Frontal cortex (tissue), 4 donors: Measurements from ENCODE around the gene ATG9B. TPM values are rescaled to one million over a fixed set of nuclear protein-coding genes. Genes with fewer than 3 reads are reported as not detected.
"Not testable (repeated sequence)": the region's sequence is repeated elsewhere in the genome, so short reads cannot be mapped to it uniquely, and the experiment has no call there.

ENCODE experiments used
- DNase-seq, 2 donors: peaks; one replicate each; pipeline ENCODE4 v3.0.0; 2012; ENCODE audit warnings: low spot score in 2 of 2
- FAIRE-seq: peaks from 2 replicates; lab custom pipeline; 2012; peaks lifted over from hg19 to GRCh38; lab: Jason Lieb, UNC
- total RNA-seq: library from RNA; depleted of rRNA; stranded (reverse); fragments of >200 nt; gene quantifications from one replicate; pipeline ENCODE4 v1.2.3, GENCODE V29; 2014
- donor health status: control.
- donor health status: control.
- donor health status: control.

Gene ATG9B
- total RNA-seq, 1 donor from 2014 or later, result 2.4 TPM

- DNase-seq (no peak), FAIRE-seq (no peak)
Measured at GRCh38 chr7:151020231-151020630, 4.1 kb downstream of the ATG9B start.

- DNase-seq, result no peak
- FAIRE-seq, result no peak
Measured at GRCh38 chr7:151019130-151019447, 5.2 kb downstream of the ATG9B start.

DNA sequence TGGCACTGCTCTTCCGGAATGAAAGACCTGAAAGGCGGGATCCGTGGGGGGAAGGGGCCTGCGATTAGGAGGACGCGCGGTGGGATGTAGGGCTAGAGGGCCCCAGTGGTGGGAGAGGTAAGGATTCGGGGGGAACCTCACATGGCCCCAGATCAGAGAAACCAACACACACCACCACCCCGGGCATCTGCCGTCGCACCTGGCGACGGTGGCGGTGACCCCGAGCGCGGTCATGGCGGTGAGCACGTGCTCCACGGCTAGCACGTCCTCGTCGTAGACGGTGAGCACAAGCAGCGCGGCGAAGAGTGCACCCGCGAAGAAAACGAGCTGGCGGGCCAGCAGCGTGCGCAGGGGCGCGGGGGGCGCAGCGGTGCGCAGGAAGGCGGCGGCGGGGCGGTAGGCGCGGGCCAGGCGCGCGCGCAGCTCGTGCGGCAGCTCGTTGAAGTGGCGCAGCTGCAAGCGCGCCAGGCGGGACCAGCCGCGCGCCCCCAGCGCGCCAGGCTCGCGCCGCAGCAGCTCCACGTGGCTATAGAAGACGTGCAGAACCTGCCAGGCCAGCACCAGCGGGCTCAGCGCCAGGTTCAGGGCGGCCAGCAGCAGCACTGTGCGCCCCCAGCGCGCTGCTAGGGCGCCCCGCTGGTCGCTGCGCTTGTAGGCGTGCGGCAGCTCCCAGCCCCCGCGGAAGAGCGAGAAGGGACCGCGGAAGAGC is 5.7 kb downstream of the ATG9B start:
- no peak for DNase-seq
- no peak for FAIRE-seq

- FAIRE-seq (no peak), DNase-seq (peak; percentile 66 to 75)
Measured at GRCh38 chr7:151017953-151018420, 6.3 kb downstream of the ATG9B start.

DNA sequence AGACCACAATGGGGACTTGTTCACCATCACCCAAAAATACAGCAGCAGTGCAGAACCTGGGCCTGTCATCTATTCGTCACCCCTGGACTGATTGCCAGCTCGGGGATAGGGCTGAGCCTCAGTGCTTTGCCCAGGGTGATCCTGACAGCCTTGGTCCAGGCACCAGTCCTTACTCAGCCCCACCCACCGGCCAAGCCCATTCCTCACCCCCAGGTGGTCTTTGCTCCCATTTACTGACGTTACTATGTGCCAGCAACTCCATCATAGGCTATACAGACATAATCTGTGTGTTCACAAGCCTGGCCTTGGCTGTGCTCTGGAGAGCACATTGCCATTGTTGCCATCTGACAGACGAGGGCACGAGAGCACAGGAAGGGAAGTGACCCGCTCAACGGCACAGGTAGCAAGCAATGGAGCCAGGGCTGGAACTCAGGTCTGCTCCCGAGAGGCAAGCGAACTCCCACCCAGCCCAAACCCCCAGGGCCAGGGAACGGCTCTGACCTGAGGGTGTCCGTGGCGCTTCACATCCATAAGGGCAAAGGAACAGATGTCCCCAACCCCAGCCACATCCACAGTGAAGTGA is 6.8 kb downstream of the ATG9B start:
- FAIRE-seq (no peak), DNase-seq (no peak)

- no peak for FAIRE-seq
- no peak for DNase-seq
Measured at GRCh38 chr7:151016942-151017341, 7.4 kb downstream of the ATG9B start.

GRCh38 chr7:151016505-151016904 is 7.8 kb downstream of the ATG9B start:
- DNase-seq, result no peak
- FAIRE-seq, result no peak

DNA sequence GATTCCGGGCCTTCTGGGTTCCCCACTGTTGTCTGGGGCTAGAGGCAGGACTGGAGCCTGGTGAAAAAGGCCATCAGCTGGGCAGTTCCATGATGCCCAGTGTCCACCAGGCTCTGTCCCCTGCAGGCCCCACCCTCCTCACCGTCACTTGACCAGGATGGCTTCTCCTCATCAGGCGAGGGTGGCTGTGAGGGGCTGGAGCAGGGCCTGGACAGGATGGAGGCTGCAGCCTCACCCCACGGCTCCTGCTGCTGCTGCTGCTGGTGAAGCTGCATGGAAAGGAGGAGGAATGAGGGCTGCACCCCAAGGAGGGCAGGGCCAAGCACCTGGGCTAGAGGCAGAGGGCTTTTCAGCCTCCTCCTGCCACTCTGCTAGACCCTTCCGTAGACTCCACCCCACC is 8.3 kb downstream of the ATG9B start:
- DNase-seq (no peak), FAIRE-seq (no peak)

GRCh38 chr7:151014950-151015349 is 9.3 kb downstream of the ATG9B start:
- DNase-seq, result no peak
- no peak for FAIRE-seq

GRCh38 chr7:151013733-151014497 is 10.4 kb downstream of the ATG9B start:
- peak; percentile 78 to 86 for DNase-seq
- FAIRE-seq, result no peak

- FAIRE-seq (no peak), DNase-seq (no peak)
Measured at GRCh38 chr7:151013356-151013732, 10.9 kb downstream of the ATG9B start.

DNA sequence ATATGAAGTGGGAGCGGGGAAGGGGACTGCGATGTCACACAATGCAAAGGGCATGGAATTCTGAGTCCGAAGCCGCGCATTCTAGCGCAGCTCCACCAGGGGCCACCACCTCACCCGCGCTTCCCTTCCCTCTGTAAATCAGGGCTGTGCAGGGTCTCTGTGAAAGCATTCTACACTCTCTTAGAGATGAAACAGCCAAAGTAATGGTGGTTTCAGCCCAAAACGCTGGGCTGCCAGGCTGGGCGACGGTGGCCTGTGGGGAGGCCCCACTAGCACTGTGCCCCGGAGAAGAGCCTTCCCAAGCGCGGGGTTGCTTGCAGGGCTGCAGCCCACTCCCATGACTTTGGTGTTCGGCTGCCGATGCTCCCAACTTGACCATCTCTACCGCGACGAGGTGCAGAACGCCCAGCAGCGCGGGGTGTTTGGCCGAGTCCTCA is 11.4 kb downstream of the ATG9B start:
- FAIRE-seq, result no peak
- peak in 1 of 2 donors; percentile 62 for DNase-seq

- DNase-seq (no peak), FAIRE-seq (no peak)
Measured at GRCh38 chr7:151012031-151012692, 12.1 kb downstream of the ATG9B start.

- not testable (repeated sequence) for DNase-seq, FAIRE-seq
Measured at GRCh38 chr7:151011616-151012015, 12.7 kb downstream of the ATG9B start.

DNA sequence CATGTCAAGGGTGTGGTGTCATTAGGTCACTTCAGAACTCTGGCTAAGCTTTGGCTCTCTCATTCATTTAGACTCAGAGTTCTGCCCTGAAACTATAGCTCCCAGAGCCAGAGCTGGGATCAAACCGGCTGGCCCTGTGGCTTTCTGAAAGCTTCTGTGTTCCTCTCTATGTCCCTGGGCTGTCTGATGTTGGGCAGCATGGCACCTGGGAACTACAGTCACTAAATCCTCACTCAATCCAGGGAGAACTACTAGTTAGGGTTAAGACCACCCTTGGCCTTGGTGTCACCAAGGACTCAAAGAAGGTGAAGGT is 13.2 kb downstream of the ATG9B start:
- DNase-seq, result no peak
- FAIRE-seq, result no peak

DNA sequence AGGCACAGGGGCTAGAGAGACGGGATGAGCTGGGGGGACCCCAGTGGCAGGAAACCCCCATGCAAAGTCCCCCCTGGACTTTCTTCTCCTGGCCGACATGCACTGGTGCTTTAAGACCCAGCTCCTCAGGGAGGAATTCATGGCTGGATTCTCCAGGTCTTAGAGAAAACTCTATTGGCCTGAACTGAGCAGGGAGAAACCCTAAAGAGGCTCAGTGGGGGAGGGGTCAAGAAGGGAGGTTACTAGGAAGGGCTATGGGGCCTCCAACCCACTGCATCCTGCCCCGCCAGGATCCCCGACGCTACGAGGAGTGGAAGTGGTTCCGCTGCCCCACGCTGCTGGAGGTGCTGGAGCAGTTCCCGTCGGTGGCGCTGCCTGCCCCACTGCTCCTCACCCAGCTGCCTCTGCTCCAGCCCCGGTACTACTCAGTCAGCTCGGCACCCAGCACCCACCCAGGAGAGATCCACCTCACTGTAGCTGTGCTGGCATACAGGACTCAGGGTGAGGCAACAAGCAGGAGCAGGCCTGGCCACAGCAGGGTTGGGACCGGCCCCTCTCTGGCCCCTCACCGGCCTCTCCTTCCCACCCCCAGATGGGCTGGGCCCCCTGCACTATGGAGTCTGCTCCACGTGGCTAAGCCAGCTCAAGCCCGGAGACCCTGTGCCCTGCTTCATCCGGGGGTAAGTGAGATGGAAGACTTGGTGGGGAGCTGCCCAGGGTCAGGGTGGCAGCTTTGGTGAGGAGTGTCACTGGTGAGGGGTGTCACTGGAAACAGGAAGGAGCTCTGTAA is 13.8 kb downstream of the ATG9B start:
- no peak for FAIRE-seq
- no peak for DNase-seq

GRCh38 chr7:151010037-151010306 is 14.3 kb downstream of the ATG9B start:
- DNase-seq (no peak), FAIRE-seq (no peak)

GRCh38 chr7:151009327-151010036 is 14.8 kb downstream of the ATG9B start:
- FAIRE-seq, result no peak
- DNase-seq, result no peak

DNA sequence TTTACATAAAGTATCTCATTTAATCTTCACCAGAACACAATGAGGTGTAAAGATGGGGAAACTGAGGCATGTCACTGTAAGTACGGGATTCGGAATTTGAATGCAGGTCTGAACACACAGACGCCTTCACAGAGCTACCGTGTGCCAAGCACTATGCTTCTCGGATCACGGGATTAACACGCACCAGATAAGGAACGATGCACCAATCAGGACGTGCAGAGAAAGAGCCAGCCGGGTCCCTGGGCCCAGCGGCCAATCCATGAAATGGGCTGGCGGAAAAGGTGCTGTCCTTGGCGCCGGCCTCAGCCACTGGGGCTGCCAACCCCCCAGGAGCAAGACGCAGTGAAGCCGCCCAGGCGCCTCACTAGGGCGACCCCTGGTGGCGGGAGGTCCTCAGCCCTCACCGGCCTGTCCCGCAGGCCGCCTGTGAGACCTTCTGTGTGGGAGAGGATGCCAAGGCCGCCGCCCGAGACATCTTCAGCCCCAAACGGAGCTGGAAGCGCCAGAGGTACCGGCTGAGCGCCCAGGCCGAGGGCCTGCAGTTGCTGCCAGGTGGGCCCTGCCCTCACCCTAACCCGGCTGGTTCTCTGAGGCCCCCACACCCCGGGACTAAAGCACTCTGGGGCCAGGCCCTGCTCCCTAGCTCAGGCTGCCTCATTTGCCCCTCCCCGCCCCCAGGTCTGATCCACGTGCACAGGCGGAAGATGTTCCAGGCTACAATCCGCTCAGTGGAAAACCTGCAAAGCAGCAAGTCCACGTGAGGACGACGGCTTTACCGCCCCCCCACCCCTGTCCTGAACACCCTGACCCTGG is 15.6 kb downstream of the ATG9B start:
- FAIRE-seq (no peak), DNase-seq (peak; percentile 59 to 63)
